GM15510 (cell line): ENCODE measurements around the gene PRSS56.

Experiments
- POLR2A ChIP-seq: IDR thresholded peaks from 3 replicates; pipeline ENCODE4 v1.6.1; 2011; ENCODE audit warnings: borderline replicate concordance; ENCODE audit not compliant: insufficient read length; ENCODE audit errors: extremely low read depth

PRSS56 gene

DNA sequence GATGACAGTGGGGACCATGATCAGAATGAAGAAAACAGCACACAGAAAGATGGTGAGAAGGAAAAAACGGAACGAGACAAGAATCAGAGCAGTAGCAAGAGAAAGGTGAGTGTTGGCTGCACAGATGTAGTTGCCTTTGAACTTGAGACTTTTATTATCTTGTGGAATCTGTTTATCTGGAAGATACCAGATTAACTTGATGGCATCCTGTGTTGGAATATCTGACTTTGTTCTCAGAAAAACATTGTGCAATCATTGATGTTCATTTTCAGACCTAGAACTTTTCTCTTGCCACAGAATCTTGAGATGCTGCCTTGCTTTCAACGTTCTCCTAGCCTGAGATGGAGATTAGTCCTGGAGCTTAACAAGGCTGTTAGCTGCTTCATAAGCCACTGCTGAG lies 36.2 kb downstream of the PRSS56 start:
- no peak for TF ChIP-seq POLR2A

DNA sequence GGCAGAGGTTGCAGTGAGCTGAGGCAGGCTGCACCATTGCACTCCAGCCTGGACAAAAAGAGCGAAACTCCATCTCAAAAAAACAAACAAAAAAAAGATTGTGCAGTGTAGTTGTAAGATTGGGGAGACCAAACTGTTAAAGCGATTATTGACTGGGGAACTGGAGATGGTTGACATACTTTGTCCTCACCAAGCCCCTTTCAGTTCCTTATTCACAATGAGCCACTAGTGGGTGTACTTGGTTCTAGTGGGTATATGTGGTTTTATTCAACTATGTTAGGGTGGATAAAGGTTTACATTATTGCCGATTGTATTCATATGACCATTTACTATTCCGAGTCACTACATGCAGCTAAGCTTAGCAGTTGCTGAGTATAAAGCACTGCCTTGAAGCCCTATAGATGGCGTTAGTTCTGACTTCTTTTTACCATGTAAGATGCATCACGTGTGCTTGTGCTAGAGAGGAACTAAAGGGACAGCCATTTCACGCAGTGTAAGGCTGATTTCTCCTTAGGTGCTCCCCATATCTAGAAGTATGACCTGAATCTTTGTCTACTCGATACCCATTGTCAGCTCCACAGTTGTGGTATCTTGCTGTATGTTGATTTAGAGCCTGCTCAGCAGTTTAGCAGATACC lies 42.4 kb downstream of the PRSS56 start:
- TF ChIP-seq POLR2A, result no peak

DNA sequence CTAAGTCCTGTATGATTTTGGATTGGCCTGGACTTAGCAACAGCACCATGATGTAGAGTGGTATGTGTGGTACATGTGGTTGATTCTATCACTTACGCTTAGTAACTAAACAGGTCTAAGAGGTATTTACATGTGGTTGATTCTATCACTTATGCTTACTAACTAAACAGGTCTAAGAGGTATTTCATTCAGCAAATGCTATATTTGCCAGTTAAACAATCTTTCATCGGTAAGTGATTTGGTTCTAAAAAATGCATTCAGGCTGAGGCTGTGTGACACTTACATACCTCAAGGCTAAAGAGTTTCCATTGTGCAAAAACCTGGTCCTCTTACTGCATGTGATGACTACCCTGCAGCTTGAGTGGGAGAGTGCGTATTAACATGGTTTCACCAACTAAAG lies 43.4 kb downstream of the PRSS56 start:
- TF ChIP-seq POLR2A, result no peak

DNA sequence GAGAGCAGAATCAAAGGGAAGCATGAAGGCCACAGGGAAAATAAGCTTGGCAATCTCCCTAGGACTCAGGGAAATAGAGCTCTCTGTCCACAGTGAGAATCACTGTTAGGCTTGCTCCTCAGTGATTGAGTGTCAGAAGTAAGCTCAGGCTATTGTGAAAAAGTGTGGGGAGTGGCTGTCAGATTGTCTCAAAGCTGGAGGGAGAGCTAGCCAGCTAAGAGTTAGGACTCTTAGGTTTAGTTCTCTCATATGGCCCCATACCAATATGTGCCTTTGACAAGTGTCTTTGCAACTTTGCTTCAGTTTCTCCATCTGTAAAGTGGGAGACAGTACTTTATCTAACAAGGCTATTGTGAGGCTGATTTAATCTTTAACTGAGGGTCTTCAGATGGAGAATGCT lies 47.5 kb downstream of the PRSS56 start:
- TF ChIP-seq POLR2A, result no peak

DNA sequence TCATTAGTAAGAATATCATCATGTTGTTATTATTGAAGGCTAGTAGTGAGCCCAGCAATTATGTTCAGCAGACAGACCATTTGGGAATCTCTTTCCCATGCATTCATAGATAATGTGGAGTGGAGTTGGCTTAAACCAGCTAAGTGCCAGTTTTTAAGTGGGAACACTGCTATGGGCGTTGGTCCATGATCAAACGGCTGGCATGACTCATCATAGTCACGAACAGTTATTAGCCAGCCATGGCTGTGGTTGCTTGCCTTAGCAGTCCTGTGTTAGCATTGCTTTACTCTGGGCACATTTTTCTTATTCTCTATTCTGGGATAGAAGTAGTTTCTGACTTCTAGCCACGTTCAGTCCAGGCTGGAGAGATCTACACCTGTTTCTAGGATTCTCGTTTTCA lies 48.0 kb downstream of the PRSS56 start:
- no peak for TF ChIP-seq POLR2A

DNA sequence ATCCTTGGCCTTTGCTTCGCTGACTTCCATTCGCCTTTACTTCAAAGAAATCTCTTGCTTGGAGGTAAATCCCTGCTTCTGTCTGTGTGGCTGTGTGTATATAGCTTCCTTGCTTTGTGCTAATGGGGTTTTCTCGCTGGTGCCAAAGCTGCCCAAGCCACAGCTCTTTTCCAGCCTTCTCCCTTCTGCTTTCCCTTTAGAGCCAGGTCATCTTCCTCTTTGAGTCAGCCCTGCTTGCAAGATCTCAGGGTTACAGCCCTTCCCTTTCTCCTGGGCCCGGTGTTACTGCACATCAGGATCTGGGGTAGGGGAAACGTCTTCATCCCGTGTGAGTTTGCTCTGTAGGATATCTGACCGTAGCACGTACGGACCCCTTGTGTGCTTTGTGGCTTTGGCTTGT lies 49.4 kb downstream of the PRSS56 start:
- no peak for TF ChIP-seq POLR2A

DNA sequence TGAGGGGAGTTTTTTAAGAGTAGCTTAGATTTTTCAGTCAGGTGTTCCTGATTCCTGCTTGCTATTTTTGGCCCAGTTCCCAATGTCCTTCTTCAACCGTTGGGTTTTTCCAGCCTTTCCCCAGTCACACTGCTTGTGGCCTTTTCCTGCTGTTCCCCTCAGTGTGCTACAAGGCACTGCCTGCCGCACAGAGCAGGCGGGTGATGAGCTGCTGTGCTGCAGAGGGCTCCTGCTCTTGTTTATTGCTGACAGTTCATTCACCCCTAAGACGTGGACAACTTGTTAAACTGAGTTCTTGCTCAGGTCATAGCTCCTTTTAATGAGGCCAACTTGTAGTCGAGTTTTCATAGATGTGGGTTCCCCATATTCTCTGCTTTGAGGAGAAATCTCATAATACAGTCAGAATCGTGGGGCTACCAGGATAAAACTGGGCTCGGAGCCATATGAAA lies 50.9 kb downstream of the PRSS56 start:
- no peak for TF ChIP-seq POLR2A

DNA sequence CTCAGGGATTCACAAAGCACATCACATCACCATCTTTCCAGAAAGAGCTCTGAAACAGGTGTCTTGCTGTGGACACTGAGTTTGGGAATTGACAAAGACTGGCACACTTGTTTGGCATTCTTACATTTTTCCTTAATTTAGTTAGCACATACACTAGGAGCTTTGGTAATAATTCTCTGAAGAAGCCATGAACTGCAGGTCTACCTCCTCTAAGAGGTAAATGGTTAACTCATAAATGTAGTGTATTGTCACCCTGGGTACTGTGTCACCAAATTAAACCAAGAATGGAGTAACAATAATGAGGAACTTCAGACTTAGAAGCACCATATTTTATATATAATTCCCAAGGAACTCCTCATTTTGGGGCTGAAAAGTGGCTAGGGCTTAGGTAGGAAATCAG lies 52.9 kb downstream of the PRSS56 start:
- no peak for TF ChIP-seq POLR2A

DNA sequence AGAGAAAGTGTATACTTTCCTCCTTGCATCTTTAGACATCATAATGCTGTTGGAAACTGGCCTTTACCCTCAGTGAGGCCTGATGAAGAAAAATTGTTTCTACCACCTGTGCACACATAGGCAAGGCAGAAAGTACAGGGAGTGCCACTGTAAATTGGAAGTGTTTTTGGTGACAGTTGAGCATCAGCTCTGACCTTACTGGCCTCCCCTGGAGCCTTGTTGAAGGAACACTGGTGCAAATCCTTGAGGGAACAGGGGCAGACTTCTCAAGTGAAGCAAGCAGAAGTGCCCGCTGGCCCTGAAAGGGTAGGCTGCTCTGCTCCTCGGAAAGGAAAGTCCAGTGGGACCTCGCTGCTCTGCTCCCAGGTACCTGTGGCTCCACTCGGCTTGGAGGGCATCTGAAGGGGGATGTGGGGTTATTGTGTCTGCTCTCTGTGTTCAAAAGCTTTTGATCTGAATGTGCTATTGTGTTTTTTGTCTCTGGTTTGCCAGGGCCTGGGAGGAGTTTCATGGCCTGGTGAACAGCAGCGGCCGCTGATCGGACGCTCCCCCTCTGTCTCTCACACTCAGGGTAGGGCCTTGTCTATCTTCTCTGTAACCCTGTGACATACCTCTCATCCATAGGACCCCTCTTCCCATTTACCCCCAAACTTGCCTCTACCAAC lies 53.7 kb downstream of the PRSS56 start:
- TF ChIP-seq POLR2A, result no peak

DNA sequence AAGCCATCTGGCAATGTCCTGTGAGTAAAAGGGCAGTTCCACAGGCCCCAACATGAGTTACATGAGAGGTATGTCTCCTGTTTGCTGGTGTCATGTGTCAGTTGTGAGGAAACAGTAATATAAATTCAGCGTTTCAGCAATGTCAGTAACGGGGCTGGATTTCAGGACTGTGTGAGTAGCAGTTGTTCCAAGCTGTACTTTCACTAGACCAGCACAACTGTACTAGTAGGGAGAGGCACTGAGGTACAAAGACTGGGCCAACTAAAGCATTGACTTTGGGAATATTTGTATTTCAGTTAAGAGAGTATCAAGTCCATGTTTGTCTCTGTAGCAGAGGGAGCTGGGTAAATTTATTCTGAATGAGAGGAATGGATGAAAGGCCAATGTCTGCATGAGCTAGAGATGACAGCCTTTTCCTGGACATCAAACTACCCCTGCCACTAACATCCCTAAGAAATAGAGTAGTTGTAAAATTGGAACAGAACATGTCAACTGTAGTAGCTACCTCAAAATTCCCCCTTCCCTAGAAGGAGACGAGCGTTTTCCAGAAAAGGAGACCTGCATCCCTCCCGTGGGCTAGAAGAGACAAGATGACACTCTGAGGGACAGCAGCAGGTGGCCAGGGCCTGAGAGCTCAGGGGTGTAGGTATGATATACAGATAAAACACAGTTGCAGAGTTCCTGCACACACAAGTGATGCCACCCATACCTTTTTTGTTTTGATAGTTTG lies 54.7 kb downstream of the PRSS56 start:
- no peak for TF ChIP-seq POLR2A
